Suprapubic skin (tissue), 3 donors: ENCODE results near the gene SCN1A.

Experiments used
- CTCF ChIP-seq, 2 donors: fragments of 200-600 bp in 1 of 2; fragments of 450-650 bp in 1 of 2; sonication (generic) in 1 of 2; IDR thresholded peaks; one replicate each; pipeline ENCODE4 v1.5.1; 2016 to 2019; ENCODE audit warnings: antibody characterized with exemption in 2 of 2, mild to moderate bottlenecking in 1 of 2, moderate library complexity in 1 of 2
- POLR2AphosphoS5 ChIP-seq, 3 donors: sonication (generic); formaldehyde crosslinking; IDR thresholded peaks; one replicate each; pipeline ENCODE4 v1.6.1; 2017; ENCODE audit warnings: antibody characterized with exemption in 3 of 3

GRCh38 chr2:166070231-166070630 lies 57.6 kb downstream of the SCN1A start:
- TF ChIP-seq POLR2AphosphoS5 (IDR thresholded peaks at IDR 0.05) (no peak), CTCF (IDR thresholded peaks at IDR 0.05) (no peak)
